WERI-Rb-1 (cell line): Measurements from ENCODE around the gene HS3ST4.
A peak's percentile ranks its signal among the peaks of the same experiment; 100 is the strongest.

Experiments
- DNase-seq: peaks from one replicate; pipeline ENCODE4 v3.0.0-alpha.2; 2020
- H3K27ac ChIP-seq: fragments of 250-450 bp; sonication (Bioruptor Pico); 2 replicates; pipeline ENCODE4 v1.5.1; 2020; ENCODE audit warnings: mild to moderate bottlenecking, moderate library complexity
- H3K27me3 ChIP-seq: fragments of 250-450 bp; sonication (Bioruptor Pico); 2 replicates; pipeline ENCODE4 v1.5.1; 2021; ENCODE audit warnings: mild to moderate bottlenecking, low read depth, moderate library complexity; ENCODE audit not compliant: insufficient read depth, severe bottlenecking
- H3K36me3 ChIP-seq: fragments of 250-450 bp; sonication (Bioruptor Pico); 2 replicates; pipeline ENCODE4 v1.5.1; 2020; ENCODE audit warnings: mild to moderate bottlenecking, moderate library complexity
- H3K4me3 ChIP-seq: 2 replicates; pipeline ENCODE4 v1.5.1; 2011; ENCODE audit warnings: low read depth, mild to moderate bottlenecking, control low read depth, low read length
- H3K9me3 ChIP-seq: fragments of 250-450 bp; sonication (Bioruptor Pico); 2 replicates; pipeline ENCODE4 v1.5.1; 2021; ENCODE audit warnings: mild to moderate bottlenecking, moderate library complexity; ENCODE audit not compliant: severe bottlenecking
- TF ChIP-seq, protein P1 (sequence below): IDR thresholded peaks from 2 replicates; pipeline ENCODE4 v1.5.1; 2011; ENCODE audit warnings: low read depth, mild to moderate bottlenecking, control low read depth, inconsistent platforms, low read length

Gene HS3ST4

GRCh38 chr16:25877103-25877502 is 185.3 kb downstream of the HS3ST4 start:
- H3K27me3 ChIP-seq: no peaks in the 10 kb centered on the region
- no peak overlapping the region for H3K27ac ChIP-seq
- TF ChIP-seq, protein P1, sequence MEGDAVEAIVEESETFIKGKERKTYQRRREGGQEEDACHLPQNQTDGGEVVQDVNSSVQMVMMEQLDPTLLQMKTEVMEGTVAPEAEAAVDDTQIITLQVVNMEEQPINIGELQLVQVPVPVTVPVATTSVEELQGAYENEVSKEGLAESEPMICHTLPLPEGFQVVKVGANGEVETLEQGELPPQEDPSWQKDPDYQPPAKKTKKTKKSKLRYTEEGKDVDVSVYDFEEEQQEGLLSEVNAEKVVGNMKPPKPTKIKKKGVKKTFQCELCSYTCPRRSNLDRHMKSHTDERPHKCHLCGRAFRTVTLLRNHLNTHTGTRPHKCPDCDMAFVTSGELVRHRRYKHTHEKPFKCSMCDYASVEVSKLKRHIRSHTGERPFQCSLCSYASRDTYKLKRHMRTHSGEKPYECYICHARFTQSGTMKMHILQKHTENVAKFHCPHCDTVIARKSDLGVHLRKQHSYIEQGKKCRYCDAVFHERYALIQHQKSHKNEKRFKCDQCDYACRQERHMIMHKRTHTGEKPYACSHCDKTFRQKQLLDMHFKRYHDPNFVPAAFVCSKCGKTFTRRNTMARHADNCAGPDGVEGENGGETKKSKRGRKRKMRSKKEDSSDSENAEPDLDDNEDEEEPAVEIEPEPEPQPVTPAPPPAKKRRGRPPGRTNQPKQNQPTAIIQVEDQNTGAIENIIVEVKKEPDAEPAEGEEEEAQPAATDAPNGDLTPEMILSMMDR: no peak
- no peak overlapping the region for H3K4me3 ChIP-seq
- no peaks in the 10 kb centered on the region for H3K9me3 ChIP-seq
- peaks cover 3% of the 10 kb centered on the region for H3K36me3 ChIP-seq
- DNase-seq: no peak

DNA sequence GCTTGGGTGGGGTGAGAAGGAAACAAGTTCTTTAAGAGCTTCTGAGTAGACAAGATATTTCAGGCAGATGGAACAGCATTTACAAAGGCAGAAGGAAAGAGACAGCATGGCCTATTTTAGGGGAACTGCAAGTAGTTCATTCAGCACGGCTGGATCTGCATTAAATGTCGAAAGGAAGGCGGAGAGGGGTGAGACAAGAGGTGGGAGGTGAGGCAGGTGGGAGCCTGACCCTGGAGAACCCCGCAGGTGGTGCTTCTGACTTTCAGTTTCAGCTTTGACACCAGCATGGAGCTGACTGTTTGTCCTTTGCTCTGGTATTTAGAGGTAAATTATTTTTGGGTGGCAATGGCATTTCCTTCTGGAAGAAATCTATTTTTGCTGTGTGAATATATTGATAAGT is 194.8 kb downstream of the HS3ST4 start:
- Histone ChIP-seq H3K9me3 (no peaks in the 10 kb centered on the region), H3K27me3 (no peaks in the 10 kb centered on the region), H3K27ac (no peak overlapping the region), H3K4me3 (no peak overlapping the region), H3K36me3 (no peaks in the 10 kb centered on the region; the same call in none of the 2 replicates)
- TF ChIP-seq, protein P1: no peak
- DNase-seq: no peak

DNA sequence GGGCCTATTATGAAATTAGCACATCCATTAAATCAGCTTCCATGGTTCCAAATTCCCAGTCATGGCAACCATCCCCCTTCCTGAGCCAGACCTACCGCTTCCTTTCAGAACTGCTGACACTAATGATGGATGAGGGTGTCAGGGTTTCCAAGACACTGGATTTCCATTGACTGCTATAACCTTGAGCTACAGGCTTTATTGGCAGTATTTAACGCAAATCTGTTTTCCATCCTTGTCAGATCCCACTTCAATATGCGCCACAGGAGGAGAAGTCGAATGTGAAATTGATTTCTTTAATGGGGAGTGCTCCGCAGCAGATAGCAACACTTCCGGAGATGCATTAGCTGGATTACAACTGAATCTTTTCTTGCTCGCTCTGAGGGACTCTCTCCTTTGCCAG is 197.1 kb downstream of the HS3ST4 start:
- no peaks in the 10 kb centered on the region for H3K27me3 ChIP-seq
- DNase-seq: peak; percentile 71
- no peaks in the 10 kb centered on the region for H3K9me3 ChIP-seq
- peak overlapping the region; percentile 4; the same call in 1 of the 2 replicates for H3K4me3 ChIP-seq
- H3K36me3 ChIP-seq: no peaks in the 10 kb centered on the region; the same call in 1 of the 2 replicates
- H3K27ac ChIP-seq: peak overlapping the region; percentile 62
- TF ChIP-seq, protein P1: no peak

DNA sequence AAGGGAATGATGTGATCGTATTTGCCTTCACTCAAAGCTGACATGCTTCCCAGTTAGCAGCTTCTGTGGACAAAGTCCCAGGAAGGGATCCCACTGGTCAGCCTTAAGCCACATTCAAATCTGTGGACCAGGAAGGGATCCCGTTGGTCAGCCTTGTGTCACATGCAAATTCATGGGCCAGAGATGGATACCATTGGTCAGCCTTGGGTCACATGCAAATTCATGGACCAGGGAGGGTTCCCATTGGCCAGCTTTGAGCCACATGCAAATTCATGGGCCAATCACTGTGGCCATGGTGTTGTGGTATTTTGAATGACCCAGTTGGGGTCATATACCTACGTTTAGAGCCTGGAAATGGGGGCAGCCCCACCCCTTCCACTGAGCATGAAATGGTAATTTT is 201.6 kb downstream of the HS3ST4 start:
- H3K27ac ChIP-seq: no peak overlapping the region

GRCh38 chr16:25894093-25894492 is 202.3 kb downstream of the HS3ST4 start:
- peaks cover 9% of the 10 kb centered on the region for H3K36me3 ChIP-seq
- H3K9me3 ChIP-seq: no peaks in the 10 kb centered on the region
- TF ChIP-seq, protein P1: no peak
- no peak overlapping the region for H3K27ac ChIP-seq
- no peak overlapping the region for H3K4me3 ChIP-seq
- no peaks in the 10 kb centered on the region for H3K27me3 ChIP-seq
- no peak for DNase-seq

More for the DNA sequence above, 201.6 kb downstream of the HS3ST4 start:
- Histone ChIP-seq H3K27me3 (no peaks in the 10 kb centered on the region), H3K36me3 (peaks cover 3% of the 10 kb centered on the region), H3K4me3 (no peak overlapping the region), H3K9me3 (no peaks in the 10 kb centered on the region)
- TF ChIP-seq, protein P1: no peak
- DNase-seq: no peak

GRCh38 chr16:25895380-25895779 is 203.6 kb downstream of the HS3ST4 start:
- Histone ChIP-seq H3K9me3 (no peaks in the 10 kb centered on the region), H3K36me3 (peaks cover 10% of the 10 kb centered on the region), H3K4me3 (no peak overlapping the region), H3K27me3 (no peaks in the 10 kb centered on the region), H3K27ac (no peak overlapping the region)
- DNase-seq: no peak
- TF ChIP-seq, protein P1: no peak
